ENCODE measurements around the gene C1QTNF6.
A peak's percentile ranks its signal among the peaks of the same experiment; 100 is the strongest.

The C1QTNF6 gene

GRCh38 chr22:37162221-37163095 is 25.6 kb downstream of the C1QTNF6 start:
- peak; percentile 26 for DNase-seq (ENCODE audit: low spot score)

DNA sequence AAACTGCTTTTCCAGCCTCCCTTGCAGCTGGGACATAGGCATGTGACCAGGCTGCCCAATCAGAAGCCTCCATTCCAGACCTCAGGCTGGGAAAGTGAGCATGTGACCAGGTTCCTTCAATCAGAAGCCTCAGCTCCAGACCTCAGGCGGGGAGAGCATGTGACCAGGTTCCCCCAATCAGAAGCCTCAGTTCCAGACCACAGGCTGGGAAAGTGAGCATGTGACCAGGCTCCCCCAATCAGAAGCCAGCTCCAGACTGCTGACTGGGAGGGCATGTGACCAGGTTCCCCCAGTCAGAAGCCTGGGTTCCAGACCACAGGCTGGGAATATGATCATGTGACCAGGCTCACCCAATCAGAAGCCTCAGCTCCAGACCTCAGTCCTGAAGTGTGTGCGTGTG is 26.6 kb downstream of the C1QTNF6 start:
- peak; percentile 98 for DNase-seq (ENCODE audit: low spot score)

- DNase-seq (ENCODE audit: low spot score), result no peak
These were observed 28.0 kb downstream of the C1QTNF6 start for GRCh38 chr22:37160027-37160426.

- no peak for DNase-seq (ENCODE audit: low spot score)
These were observed 29.1 kb downstream of the C1QTNF6 start for GRCh38 chr22:37158963-37159290.

DNA sequence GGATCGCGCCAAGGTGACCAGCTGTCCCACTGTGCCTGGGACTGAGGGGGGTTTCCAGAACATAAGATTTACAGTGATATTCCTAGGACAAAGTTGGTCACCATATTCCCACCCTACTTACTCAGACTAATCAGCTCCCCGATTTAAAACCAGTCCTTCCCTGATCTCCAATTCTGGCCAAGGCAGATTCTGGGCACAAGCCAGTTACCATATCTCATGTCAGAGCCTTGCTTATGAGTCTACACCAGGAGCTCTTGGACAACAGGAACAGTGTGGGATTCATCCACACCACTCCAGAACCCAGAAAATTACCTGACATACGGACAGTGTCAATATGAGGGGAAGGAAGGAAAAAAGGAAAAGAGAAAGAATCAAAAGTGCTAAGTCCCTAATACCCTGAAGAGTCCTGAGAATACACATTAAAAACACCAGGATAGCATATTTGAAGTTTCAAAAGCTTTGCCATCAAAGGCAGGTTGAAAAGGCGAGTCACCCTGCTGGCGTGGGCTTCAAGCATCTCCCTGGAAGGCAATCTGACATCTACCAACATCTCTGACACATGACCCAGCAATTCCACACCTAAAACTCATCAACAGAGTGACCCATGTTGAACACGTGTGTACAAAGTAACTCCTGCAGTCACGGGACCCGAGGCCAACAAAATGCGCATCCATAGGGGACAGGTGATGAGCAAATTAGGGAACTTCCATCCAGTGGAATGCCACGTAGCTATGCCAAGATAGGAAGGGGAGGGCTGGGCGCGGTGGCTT is 30.3 kb downstream of the C1QTNF6 start:
- no peak for DNase-seq (ENCODE audit: low spot score)

GRCh38 chr22:37156686-37157435 is 31.2 kb downstream of the C1QTNF6 start:
- DNase-seq (ENCODE audit: low spot score), result no peak

GRCh38 chr22:37155971-37156370 is 32.1 kb downstream of the C1QTNF6 start:
- DNase-seq (ENCODE audit: low spot score), result no peak

DNA sequence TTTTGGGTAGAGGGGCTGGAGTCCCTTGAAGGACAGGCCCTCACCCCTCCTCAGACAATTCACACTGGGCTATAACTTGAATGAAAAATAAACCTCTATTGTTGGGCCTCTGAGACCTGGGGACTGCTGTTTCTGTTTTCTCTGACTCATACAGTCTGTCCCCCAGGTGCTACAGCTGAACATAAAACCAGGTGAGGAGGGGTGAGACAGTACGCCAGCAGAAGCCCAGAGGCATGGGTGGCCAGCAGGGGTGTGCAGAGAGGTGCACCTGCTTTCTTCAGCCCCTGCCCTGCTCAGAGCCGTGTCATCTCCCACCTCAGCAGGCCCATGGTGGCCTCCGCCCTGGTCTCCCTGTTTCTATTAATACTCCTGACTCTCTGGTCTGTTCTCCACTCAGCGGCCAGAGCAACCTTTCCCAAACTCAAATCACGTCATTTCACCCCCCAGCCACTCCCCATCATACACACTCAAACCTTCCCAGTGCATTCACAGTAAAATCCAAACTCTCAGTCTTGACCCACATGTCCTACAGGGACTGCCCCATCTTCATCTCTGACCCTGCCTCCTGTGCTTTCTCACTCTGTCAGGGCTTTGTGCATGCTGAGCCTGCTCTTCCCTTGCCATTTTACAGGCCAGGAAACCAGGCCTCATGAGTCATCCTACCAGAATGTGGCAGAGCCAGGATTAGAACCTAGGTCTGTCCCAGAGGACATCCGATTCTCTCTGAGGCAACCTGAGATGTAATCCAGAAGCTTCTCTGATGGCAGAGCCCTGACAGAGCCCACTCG is 32.9 kb downstream of the C1QTNF6 start:
- no peak for DNase-seq (ENCODE audit: low spot score)

DNA sequence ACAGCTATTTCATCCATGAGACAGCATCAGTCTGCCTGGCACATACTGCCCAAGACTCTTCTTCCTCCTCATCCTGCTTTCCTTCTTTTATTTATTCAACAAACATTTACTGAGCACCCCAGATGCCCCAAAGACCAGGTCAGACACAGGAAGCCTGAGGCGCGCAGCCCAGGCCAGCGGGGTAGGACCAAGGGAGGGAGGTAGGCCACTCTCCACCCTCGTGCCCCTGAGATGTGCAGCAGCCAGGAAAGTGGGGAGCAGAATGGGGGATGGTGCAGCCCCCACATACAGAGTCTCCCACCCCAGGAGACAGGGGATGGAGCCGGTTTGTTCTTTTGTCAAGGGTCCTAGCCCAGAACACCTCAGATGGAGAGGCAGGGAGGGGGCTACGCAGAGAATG is 34.1 kb downstream of the C1QTNF6 start:
- DNase-seq (ENCODE audit: low spot score), result no peak

DNA sequence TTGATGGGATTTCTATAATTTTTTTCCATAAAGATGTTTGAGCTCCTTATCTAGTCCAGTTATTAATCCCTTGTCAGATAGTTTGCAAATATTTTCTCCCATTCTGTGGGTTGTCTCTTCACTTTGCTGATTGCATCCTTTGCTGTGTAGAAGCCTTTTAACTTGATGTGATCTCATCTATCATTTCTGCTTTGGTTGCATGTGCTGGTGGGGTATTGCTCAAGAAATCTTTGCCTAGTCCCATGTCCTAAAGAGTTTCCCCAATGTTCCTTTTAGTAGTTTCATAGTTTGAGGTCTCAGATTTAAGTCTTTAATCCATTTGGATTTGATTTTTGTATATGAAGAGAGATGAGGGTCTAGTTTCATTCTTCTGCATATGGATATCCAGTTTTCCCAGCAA is 36.6 kb downstream of the C1QTNF6 start:
- no peak for DNase-seq (ENCODE audit: low spot score)

GRCh38 chr22:37150701-37151100 is 37.3 kb downstream of the C1QTNF6 start:
- no peak for DNase-seq (ENCODE audit: low spot score)

GRCh38 chr22:37148742-37149665 is 39.0 kb downstream of the C1QTNF6 start:
- DNase-seq (ENCODE audit: low spot score), result no peak

DNA sequence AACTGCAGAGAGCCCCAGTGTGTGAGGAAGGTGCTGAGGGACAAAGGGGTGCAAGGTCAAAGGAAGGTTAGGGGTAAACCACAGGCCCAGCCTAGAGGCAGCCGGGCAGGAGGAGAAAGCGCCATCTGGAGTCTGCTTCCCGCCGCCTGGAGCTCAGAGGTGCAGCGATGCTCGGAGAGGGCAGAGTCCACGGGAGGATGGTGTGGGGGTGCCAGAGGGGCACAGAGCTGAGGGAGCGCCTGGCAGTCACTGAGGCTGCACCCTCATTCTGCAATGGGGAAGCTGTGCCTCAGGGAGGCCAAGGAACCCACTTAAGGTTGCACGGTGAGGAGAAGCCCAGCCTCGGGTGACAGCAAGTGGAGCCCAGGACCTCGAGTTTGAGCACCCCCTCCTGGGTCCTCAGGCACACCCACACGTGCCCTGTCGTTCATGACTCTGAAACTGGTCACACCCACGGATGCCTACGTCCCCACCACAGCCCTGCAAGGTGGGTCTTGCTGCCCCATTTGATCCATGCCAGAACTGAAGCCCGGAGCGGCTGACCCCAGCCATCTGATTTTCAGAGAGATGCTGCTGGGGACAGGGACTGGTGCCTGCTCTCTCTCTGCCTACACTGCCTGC is 39.9 kb downstream of the C1QTNF6 start:
- DNase-seq (ENCODE audit: low spot score), result no peak

DNA sequence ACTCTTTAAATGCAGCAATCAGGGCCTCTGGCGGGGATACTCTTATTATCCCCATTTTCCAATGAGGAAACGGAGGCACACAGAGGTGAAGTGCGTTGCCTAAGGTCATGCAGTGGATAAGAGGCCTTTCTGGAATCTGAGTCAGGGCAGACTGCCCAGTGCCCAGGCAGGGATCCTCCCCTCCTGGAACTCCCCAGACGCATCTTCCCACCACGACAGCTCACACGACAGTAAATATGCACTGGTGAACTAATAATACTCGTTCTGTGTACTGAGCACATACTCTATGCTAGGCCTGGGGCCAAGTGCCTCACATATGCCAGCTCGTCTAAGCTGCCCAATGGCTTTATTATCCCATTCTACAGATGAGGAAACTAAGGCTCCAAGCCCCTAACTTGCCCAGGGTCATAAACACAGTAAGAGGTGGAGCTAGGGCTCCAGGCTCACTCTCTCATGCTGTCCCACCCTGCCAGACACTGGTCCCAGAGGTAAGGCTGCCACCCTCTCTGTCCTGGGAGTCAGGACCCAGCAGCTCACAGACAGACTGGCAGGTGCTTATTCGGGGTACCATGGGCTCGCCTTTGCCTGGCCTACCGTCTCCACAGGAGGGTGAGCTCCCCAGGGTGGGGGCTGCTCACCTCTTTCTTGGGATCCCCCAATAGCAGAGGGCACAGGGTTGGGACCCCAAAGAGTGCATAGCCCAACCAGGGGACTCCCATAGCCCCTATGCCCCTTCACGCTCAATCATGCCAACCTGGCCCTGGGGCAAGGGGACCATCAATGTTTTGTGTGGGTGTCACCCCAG is 40.7 kb downstream of the C1QTNF6 start:
- no peak for DNase-seq (ENCODE audit: low spot score)

DNA sequence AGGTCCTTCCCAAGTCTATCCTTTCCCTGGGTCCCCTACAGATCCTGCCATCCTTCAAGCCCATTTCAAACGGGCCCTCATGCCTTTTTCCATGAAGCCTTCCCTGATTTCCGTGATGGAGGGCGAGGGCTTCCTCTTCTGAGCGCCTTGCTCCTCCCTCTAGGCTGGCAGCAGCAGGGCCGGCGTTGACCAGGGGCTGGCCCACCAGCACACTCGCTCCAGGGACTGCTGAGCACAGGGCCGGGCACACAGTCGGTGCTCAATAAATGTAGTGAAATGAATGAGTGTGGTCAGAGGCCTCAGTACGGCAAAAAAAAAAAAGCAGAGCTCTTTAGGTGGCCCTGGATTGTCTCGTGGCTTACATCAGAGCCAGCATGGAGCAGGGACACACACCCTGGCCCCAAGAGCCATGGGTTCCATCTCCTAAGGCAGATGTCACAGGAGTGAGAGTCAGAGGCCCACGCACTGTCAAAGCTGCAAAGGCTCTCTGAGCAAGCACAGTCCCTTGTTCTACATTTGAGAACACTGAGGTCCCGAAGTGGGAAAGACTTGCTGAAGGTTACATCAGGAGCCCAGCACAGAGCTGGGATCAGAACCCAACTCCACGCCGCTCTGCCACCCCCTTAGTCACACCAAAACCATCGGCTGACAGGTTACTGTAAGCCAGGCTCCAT is 41.4 kb downstream of the C1QTNF6 start:
- DNase-seq (ENCODE audit: low spot score), result no peak

DNA sequence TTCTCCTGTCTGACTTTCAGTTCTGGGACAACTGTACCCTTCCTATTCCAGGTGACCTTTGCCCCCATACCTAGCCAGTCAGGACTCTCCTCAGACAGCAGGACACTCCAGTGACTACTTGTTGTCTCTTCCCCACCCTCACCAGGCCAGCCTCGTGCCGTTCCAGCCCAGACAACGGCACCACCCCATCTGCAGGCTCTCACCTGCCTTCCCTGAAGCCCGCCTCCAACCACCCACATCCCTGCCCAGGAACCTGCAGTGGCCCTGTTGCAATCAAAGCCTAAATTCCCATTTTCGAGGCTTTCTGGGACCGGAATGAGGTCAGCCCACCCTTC is 42.0 kb downstream of the C1QTNF6 start:
- DNase-seq (ENCODE audit: low spot score), result no peak

GRCh38 chr22:37145180-37146050 is 42.6 kb downstream of the C1QTNF6 start:
- no peak for DNase-seq (ENCODE audit: low spot score)

- no peak for DNase-seq (ENCODE audit: low spot score)
These were observed 43.9 kb downstream of the C1QTNF6 start for GRCh38 chr22:37144180-37144554.

Data from NAMALWA (cell line).